Thyroid gland (tissue), 4 donors: ENCODE data around the gene KCNE1.

Source experiments
- CTCF ChIP-seq, 6 experiments: fragments of 200-600 bp in 3 of 6; fragments of 450-650 bp in 3 of 6; sonication (generic) in 3 of 6; IDR thresholded peaks; one replicate each; pipeline ENCODE4 v1.5.1; 2016 to 2019; ENCODE audit warnings: antibody characterized with exemption in 6 of 6, mild to moderate bottlenecking in 2 of 6, inconsistent platforms in 1 of 6, moderate library complexity in 1 of 6
- POLR2A ChIP-seq, 2 donors: fragments of 450-650 bp; IDR thresholded peaks; one replicate each; pipeline ENCODE4 v1.6.1; 2017; ENCODE audit warnings: antibody characterized with exemption in 2 of 2, mild to moderate bottlenecking in 2 of 2, moderate library complexity in 1 of 2

- TF ChIP-seq CTCF (IDR thresholded peaks at IDR 0.05) = no peak
- TF ChIP-seq POLR2A (IDR thresholded peaks at IDR 0.05) = no peak
Measured at GRCh38 chr21:34531399-34531798, 19.4 kb upstream of the KCNE1 start.
